Fibroblast of lung (primary cell): ENCODE data around the gene FIP1L1. TPM values are rescaled to one million over a fixed set of nuclear protein-coding genes. Genes with fewer than 3 reads are reported as not detected.

Experiments
- DNase-seq, 2 donors: peaks; one replicate each; pipeline versions ENCODE4 v3.0.0 to v3.0.0-alpha.2; 2010; ENCODE audit warnings: low read depth in 2 of 2
- H2AFZ ChIP-seq: 2 replicates; pipeline ENCODE4 v1.5.1; 2012; ENCODE audit warnings: low read length, control low read depth, inconsistent platforms
- H3K27ac ChIP-seq: 2 replicates; pipeline ENCODE4 v1.5.1; 2011; ENCODE audit warnings: low read length, control low read depth; ENCODE audit not compliant: insufficient read depth
- H3K27me3 ChIP-seq: 2 replicates; pipeline ENCODE4 v1.5.1; 2011; ENCODE audit warnings: mild to moderate bottlenecking, low read length; ENCODE audit not compliant: control insufficient read depth, insufficient read depth
- H3K36me3 ChIP-seq: 2 replicates; pipeline ENCODE4 v1.5.1; 2011; ENCODE audit warnings: low read length; ENCODE audit not compliant: control insufficient read depth, insufficient read depth
- H3K4me1 ChIP-seq: 2 replicates; pipeline ENCODE4 v1.5.1; 2011; ENCODE audit warnings: low read length; ENCODE audit not compliant: control insufficient read depth, insufficient read depth; ENCODE audit errors: extremely low read depth
- H3K4me2 ChIP-seq: 2 replicates; pipeline ENCODE4 v1.5.1; 2011; ENCODE audit warnings: low read length, control low read depth; ENCODE audit not compliant: insufficient read depth; ENCODE audit errors: extremely low read depth
- H3K4me3 ChIP-seq, 4 experiments: fragments of 200-600 bp in 1 of 4; sonication (generic) in 1 of 4; replicated peaks in 1 of 4; 2 replicates each; pipeline ENCODE4 v1.5.1; 2011 to 2016; ENCODE audit warnings: low read length in 4 of 4, low read depth in 3 of 4, mild to moderate bottlenecking in 3 of 4, control low read depth in 2 of 4, inconsistent platforms in 1 of 4, mixed read lengths in 1 of 4; ENCODE audit not compliant: insufficient read depth in 1 of 4; ENCODE audit errors: control extremely low read depth in 1 of 4
- H3K79me2 ChIP-seq: 2 replicates; pipeline ENCODE4 v1.5.1; 2012; ENCODE audit warnings: mild to moderate bottlenecking, low read length, inconsistent platforms; ENCODE audit not compliant: control insufficient read depth, insufficient read depth
- H3K9ac ChIP-seq: 2 replicates; pipeline ENCODE4 v1.5.1; 2011; ENCODE audit warnings: mild to moderate bottlenecking, low read length, control low read depth; ENCODE audit not compliant: insufficient read depth
- H3K9me3 ChIP-seq: 2 replicates; pipeline ENCODE4 v1.5.1; 2012; ENCODE audit warnings: low read depth, low read length; ENCODE audit not compliant: control insufficient read depth, insufficient read depth
- H4K20me1 ChIP-seq: 2 replicates; pipeline ENCODE4 v1.5.1; 2011; ENCODE audit warnings: low read length; ENCODE audit not compliant: control insufficient read depth, insufficient read depth; ENCODE audit errors: extremely low read depth
- CTCF ChIP-seq, 2 donors: IDR thresholded peaks in 1 of 2; conservative IDR thresholded peaks in 1 of 2; 1 replicate in 1 of 2; 2 replicates in 1 of 2; pipeline ENCODE4 v1.5.1; 2011 to 2012; ENCODE audit warnings: low read length in 2 of 2, control low read depth in 1 of 2, inconsistent platforms in 1 of 2, low read depth in 1 of 2, mild to moderate bottlenecking in 1 of 2
- EZH2 ChIP-seq: IDR thresholded peaks from 2 replicates; pipeline ENCODE4 v1.5.1; 2012; ENCODE audit warnings: low read length, control low read depth, mild to moderate bottlenecking; ENCODE audit errors: missing control alignments
- polyA plus RNA-seq, 2 donors: library from polyadenylated mRNA; depleted of rRNA in 1 of 2; stranded (reverse) in 1 of 2; unstranded in 1 of 2; fragments of >200 nt; gene quantifications; 2 replicates each; pipeline ENCODE4 v1.2.1, GENCODE V29; 2011 to 2012; ENCODE audit warnings: missing spikeins in 1 of 2
- total RNA-seq: library from RNA; depleted of rRNA; stranded (reverse); fragments of >200 nt; gene quantifications from 2 replicates; pipeline ENCODE4 v1.2.1, GENCODE V29; 2014

FIP1L1 gene
- total and polyA plus RNA-seq, 2 donors (not counting 1 experiment from before 2014, with no cell fraction given) = 22.3 to 98.3 TPM

DNA sequence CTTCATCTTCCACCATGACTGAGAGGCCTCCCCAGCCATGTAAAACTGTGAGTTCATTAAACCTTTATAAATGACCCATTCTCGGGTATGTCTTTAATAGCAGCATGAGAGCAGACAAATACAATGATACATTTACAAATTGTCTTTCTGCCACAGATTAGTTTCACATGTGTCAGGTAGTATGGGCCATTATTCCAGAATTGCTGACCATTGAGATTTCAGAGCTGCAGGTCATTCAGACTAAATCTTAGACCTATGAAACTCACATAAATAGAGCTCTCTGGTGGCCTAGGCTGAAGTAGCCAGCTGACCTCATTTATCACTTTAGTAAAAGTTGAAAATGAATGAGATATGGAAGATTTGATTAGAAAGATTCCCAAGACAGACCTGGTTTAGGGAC, 105.8 kb downstream of the FIP1L1 start:
- Histone ChIP-seq H3K4me2 (no peak overlapping the region), H4K20me1 (no peaks in the 10 kb centered on the region), H3K79me2 (no peaks in the 10 kb centered on the region), H2AFZ (no peak overlapping the region), H3K9ac (no peak overlapping the region), H3K4me1 (peaks cover 7% of the 10 kb centered on the region), H3K27ac (no peak overlapping the region), H3K27me3 (no peaks in the 10 kb centered on the region), H3K9me3 (no peaks in the 10 kb centered on the region), H3K36me3 (no peaks in the 10 kb centered on the region), H3K4me3 (no peak overlapping the region)
- no peak for DNase-seq
- no peak for TF ChIP-seq CTCF (conservative IDR thresholded peaks at IDR 0.05 in 1 of 2, IDR thresholded peaks at IDR 0.05 in 1 of 2; ENCODE audit: low read depth in 1 of 2, low read length in 2 of 2)
- no peak for TF ChIP-seq EZH2

GRCh38 chr4:53484911-53485657, 107.6 kb downstream of the FIP1L1 start:
- no peaks in the 10 kb centered on the region for H3K27me3 ChIP-seq
- no peak for DNase-seq
- no peak overlapping the region for H2AFZ ChIP-seq
- TF ChIP-seq CTCF (conservative IDR thresholded peaks at IDR 0.05 in 1 of 2, IDR thresholded peaks at IDR 0.05 in 1 of 2; ENCODE audit: low read depth in 1 of 2, low read length in 2 of 2) (no peak), EZH2 (no peak)
- H4K20me1 ChIP-seq = no peaks in the 10 kb centered on the region
- H3K27ac ChIP-seq = no peak overlapping the region
- peaks cover 7% of the 10 kb centered on the region for H3K4me1 ChIP-seq
- H3K9ac ChIP-seq = no peak overlapping the region
- no peaks in the 10 kb centered on the region for H3K79me2 ChIP-seq
- H3K9me3 ChIP-seq = no peaks in the 10 kb centered on the region
- H3K4me2 ChIP-seq = no peak overlapping the region
- H3K4me3 ChIP-seq = no peak overlapping the region
- H3K36me3 ChIP-seq = no peaks in the 10 kb centered on the region

- no peaks in the 10 kb centered on the region for H3K36me3 ChIP-seq
- H3K9me3 ChIP-seq = no peaks in the 10 kb centered on the region
Observed at GRCh38 chr4:53485658-53486040, 108.2 kb downstream of the FIP1L1 start.

More at GRCh38 chr4:53485658-53486040, 108.2 kb downstream of the FIP1L1 start:
- Histone ChIP-seq H3K4me2 (no peak overlapping the region), H3K9ac (no peak overlapping the region), H3K27me3 (no peaks in the 10 kb centered on the region), H4K20me1 (no peaks in the 10 kb centered on the region), H2AFZ (no peak overlapping the region), H3K27ac (no peak overlapping the region), H3K4me1 (peaks cover 12% of the 10 kb centered on the region), H3K79me2 (no peaks in the 10 kb centered on the region), H3K4me3 (no peak overlapping the region)
- DNase-seq = no peak
- TF ChIP-seq EZH2 (no peak), CTCF (conservative IDR thresholded peaks at IDR 0.05 in 1 of 2, IDR thresholded peaks at IDR 0.05 in 1 of 2; ENCODE audit: low read depth in 1 of 2, low read length in 2 of 2) (no peak)
